Superior temporal gyrus (tissue), 1 donor: ENCODE data around the gene OSR1.
A peak's percentile ranks its signal among the peaks of the same experiment; 100 is the strongest.
"Not testable (repeated sequence)": the region's sequence is repeated elsewhere in the genome, so short reads cannot be mapped to it uniquely, and the experiment has no call there.

Experiments used
- DNase-seq: peaks from one replicate; pipeline ENCODE4 v3.0.0-alpha.2; 2016; ENCODE audit errors: extremely low spot score

Gene OSR1

DNA sequence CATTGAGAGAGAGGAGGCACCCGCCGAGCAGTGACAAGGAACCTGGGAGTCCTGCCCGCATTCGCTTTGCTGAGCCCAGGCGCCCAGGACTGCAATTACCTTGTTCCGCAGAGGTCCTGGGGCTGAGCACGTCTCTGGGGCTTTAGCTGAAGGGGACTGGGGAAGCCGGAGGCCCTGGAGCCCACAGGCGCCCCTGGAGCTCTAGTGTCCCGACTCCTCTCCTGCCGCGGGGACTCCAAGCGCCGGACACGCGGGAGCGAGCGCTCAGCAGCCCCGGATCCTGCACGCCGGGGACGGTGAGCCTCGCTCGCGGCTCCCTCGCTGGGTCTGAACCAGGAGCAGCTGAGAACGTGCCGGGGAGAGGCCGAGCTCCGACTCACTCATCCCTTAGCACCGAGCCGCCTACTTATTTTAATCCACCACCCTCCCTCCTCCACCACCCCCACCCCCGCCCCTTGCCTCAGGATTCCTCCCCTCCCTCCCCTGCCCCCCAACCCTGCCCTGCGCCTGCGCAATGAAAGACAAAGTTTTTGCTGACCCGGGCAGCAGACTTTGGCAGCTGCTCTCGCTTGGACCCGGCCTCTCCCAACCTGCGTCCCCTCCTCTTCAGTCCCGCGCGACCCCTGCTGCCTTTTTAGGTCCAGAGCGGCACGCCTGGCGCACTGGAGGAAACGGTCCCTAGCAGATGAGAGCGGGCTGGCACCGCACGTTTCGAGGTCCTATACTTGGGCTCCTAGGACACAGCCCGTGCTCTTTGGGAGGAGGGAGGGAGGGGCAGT lies at the start of gene OSR1:
OSR1 (minus strand) TSS at position 382 of the 779 bp plus-strand sequence. CDS start 4,818 bp downstream, outside the sequence.
- no peak for DNase-seq

- DNase-seq: no peak
Measured at GRCh38 chr2:19403785-19404184, 45.4 kb upstream of the OSR1 start.

DNA sequence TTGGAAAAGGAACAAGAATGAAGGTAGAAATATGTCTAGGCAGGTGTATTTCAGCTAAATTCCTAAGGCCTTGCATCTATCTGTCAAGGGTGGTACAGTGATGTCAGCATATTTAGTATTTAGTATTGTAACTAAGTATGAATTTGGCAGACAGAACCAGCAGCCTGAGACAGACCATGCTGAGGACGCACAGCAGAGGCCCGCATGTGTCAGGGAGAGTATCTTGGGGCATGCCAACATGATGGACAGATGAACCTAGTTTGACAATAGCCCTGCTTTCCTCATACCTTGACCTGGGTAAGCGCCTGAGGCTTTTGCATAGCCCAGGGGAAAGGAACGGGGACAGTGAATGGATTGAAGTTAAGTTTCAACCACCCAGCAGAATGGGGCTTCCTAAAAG lies 33.8 kb upstream of the OSR1 start:
- no peak for DNase-seq

- DNase-seq: not testable (repeated sequence)
Measured at GRCh38 chr2:19389469-19389868, 31.0 kb upstream of the OSR1 start.

DNA sequence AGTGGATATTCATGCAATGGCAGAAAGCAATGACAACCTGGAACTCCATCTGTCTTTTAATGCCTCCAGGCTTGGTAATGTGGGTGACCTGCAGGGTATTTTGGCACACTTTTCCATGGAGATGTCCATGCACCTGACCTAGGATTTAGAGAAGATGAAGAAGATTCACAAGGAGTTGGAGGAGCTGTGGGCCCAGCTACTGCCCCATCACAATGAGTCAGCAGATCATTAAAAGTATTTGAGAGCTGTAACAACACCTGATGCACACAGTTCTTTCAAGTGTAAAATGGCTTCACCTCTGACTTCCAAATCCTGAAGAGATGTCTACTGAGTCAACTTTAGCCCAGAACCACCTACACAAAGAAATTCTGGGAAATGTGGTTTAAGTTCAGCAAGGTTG lies 22.1 kb upstream of the OSR1 start:
- DNase-seq: no peak

DNA sequence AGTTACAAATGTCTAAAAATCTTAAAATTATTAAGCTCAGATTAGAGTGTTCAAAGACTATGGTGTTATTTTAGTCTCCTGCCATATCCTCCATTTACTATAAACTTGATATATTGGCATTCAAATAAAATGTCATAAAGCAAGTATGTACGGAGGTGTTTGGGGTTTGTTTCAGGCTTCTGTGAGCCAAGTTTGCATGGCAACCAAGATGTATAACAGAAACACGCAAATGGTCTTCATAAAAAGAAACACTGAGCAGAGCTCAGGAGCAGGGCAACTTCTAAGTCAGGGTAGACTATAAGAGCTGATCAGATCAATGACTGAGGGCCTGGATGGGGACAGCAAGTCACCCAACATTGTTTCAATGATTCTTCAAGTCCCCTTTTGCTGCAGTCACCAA lies 20.5 kb upstream of the OSR1 start:
- no peak for DNase-seq

- DNase-seq: no peak
Measured at GRCh38 chr2:19377717-19378116, 19.3 kb upstream of the OSR1 start.

DNA sequence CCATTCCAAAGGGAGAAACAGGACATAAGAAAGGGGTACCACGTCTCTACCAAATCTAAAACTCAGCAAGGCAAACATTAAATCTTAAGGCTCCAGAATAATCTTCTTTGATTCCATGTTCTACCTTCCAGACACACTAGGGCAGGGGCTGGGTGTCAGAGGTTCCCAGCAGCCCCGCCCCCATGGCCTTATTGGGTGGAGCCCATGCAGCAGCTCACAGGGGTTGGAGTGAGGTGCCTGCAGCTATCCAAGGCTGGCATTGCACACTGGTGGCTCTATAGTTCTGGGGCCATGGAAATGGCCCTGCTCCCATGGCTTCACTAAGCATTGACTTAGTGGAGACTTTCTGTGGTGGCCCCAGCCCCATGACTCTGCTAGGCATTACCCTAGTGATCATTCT lies 14.9 kb upstream of the OSR1 start:
- DNase-seq: no peak

GRCh38 chr2:19371996-19372582 lies 13.7 kb upstream of the OSR1 start:
- no peak for DNase-seq

DNA sequence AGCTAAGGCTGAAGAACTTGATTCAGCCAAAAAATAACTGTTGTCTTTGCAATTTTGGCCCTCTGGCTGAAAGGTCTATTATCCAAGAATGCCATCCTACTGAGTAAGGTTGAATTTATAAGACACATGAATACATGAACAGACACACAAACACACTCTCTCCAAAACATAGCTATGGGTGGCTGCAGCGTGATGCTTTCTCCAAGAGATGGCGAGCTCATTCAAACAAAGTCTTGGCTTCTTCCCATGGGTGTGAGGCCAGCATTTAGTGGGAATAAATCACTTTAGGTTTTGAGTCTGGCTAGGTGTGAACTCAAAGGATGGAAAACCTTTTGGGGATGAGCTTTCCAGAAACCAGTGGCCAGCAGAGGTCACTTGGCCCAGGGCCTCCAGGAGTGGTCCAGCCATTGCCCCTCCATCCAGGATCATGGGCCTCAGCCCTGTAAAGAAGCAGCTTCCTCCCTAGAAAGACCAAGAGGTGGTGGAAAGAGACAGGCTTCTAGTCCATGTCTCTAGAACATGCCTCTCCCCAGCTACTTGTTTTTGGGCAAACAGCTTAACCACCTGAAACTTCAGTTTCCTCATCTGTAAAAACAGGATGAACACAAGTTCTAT lies 11.0 kb upstream of the OSR1 start:
- no peak for DNase-seq

GRCh38 chr2:19368760-19369159 lies 10.3 kb upstream of the OSR1 start:
- no peak for DNase-seq

- no peak for DNase-seq
Measured at GRCh38 chr2:19367326-19367725, 8.9 kb upstream of the OSR1 start.

- DNase-seq: no peak
Measured at GRCh38 chr2:19365126-19365525, 6.7 kb upstream of the OSR1 start.

DNA sequence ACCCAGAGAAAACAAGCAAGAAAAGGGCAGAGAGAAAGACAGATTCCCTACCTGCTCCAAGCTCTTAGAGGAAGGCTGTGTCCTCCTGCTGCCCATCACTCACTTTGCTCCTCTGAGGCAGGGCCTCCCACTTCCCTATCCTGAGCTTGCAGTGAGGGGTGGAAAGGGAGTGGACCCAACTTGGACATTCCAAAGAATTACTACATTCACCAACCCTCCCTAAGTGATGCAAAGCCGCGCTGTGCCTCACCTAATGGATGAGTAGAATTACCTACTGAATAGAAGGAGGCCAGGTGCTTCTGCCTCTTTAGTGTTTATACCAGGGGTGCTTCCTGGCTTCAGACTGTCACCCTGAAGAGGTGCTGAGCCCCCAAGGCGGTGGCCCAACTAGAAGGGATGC lies 5.6 kb upstream of the OSR1 start:
- no peak for DNase-seq

GRCh38 chr2:19363474-19363778 lies 5.0 kb upstream of the OSR1 start:
- no peak for DNase-seq

DNA sequence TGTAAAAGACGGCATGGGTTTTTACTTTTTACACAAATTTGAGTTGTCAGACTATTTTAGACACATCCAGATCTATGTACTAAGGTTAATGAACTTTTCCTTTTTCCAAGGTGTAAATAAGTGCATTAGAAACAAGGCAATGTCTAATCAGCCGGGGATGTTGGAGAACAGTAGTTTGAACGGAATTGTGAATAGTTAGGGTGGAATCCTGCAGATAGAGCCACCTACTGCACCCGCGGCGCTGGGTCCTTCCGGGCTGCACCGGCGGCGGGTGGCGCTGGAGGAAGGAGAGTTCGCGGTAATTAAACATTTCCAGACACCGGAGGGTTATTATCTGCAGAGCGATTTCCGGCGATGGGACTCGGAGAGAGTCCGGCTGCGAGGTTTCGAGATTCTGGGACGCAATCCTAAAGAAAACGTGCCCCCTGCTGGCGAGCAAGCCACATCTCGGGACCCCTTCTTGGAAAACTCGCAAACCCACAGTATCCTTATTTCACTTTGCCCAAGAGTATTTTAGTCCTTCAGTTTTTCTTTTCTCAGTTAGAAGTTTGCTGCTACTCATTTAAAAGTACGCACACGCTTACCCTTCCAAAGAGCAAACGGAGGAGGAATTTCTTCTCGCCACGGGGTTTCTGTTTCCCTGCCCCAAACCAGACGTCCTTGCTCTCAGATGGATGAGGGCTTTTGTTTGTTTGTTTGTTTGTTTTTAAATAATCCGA lies 4.5 kb upstream of the OSR1 start:
- DNase-seq: peak; percentile 81

GRCh38 chr2:19362094-19362754 lies 3.8 kb upstream of the OSR1 start:
- DNase-seq: peak; percentile 22

GRCh38 chr2:19361325-19361990 lies 3.0 kb upstream of the OSR1 start:
- no peak for DNase-seq

DNA sequence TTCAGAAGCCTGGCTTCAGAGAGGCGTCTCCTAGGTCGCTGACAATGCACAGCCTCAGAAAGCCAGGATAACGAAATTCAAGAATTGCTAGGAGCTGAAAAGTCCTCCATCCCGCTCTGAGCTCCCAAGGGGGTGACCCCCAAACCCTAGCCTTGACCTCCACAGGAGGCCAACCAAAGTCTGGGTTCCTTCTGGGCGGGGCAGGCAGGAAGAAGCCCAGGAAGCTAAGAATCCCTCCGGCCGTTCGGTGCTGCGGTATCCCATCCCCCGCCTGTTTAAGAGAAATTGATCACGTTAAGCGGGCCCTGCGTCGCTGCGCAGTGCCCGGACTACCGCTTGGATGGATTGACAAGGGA lies 2.5 kb upstream of the OSR1 start:
- DNase-seq: no peak

DNA sequence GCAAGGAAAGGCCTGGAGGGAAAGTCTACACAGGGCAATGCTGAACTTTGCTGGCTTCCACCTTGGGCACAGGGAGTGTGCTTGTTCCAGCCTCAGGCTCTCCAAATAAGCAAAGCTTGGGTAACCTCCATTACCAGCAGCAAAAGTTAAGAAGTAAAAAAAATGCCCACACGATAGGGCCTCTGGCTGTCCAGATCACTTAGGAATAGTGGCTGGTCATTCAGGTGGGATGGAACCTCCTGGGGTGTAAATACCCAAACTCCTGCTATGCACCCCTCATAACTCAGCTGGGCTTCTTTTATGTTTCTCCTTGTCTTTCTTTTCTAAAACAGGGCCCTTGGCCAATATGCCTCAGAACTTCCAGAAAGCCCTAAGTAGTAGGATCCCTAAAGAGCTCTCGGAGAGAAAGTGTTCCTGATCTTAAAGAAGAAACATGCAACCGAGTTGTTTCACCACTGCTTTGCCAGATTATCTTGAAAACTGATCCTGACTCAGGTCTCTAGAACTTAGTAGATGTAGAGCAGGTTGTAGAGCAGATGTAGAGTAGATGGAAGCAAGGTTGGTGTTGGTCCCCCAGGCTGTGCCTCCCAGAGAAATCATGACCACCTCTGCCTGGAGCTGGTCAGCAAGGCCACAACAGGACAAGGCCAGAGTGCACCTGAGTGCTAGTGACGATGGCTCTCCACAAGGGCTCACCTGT lies 2.0 kb upstream of the OSR1 start:
- DNase-seq: no peak

DNA sequence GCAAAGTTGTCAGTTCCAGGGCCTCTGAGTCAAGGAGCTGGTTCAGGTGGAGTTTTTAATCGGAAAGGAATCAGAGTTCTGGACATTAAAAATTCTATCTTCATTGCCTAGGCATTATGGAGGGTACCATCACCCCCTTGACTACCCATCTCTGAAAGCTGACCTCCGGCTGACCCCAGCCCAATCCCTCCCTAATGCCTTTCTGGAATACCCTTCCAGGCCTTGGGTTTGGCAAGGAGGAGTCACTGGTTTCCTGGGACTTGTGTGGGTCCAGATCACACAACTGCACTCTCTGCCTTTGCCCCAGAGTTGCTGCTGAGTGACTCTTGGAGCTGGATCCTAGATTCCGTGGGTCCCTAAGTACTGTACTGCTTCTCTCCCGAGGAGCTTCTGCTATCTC lies 1.0 kb upstream of the OSR1 start:
- DNase-seq: no peak
